Fibroblast of gingiva (primary cell): ENCODE data around the gene AKAP9.
"Not testable (repeated sequence)": the region's sequence is repeated elsewhere in the genome, so short reads cannot be mapped to it uniquely, and the experiment has no call there.

ENCODE experiments used
- DNase-seq: peaks from one replicate; pipeline ENCODE4 v3.0.0-alpha.2; 2011; ENCODE audit warnings: low read depth

Gene AKAP9

GRCh38 chr7:91940572-91941341 is at the start of gene AKAP9:
TSS of gene AKAP9 (plus strand) at chr7:91940862. CDS start at chr7:91941100, 238 bp downstream.
- DNase-seq, result peak; percentile 74

- DNase-seq, result no peak
Observed at GRCh38 chr7:91892099-91892705, 48.5 kb upstream of the AKAP9 start.

DNA sequence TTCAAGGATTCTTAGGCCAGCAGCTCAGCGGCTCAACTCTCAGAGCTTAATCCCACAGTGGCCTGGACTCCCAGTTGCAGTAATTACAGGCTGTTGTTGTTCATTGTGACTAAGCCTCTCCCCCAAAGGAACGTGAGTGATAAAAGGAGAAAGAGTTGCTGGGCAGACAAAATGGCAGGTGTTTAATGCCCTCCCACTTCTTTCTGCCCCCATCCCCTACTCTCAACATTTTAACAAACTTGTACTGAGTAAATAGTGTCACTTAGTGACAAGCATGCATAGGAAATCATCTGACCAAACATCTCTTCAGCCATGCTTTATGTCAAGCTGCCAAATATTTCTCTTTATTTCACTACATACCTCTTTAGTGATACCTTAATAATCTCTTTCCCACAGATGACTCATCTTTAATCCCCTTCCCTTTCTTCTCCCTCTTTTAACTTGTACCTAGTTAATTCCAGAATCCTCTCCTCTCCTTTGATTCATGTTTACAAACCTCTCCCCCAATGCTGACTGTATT is 47.8 kb upstream of the AKAP9 start:
- DNase-seq, result no peak

DNA sequence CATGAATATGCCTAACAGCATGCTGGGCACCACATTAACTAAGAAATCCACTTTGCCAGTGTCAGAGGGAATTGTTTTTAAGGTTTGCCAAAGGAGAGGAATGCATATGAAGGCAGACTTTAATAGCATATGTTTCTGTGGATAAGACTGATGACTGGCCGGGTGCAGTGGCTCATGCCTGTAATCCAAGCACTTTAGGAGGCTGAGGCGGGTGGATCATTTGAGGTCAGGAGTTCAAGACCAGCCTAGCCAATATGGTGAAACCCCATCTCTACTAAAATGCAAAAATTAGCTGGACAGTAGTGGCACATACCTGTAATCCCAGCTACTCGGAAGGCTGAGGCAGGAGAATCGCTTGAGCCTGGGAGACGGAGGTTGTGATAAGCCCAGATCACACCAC is 47.0 kb upstream of the AKAP9 start:
- not testable (repeated sequence) for DNase-seq

- no peak for DNase-seq
Observed at GRCh38 chr7:91894781-91895480, 45.7 kb upstream of the AKAP9 start.

- no peak for DNase-seq
Observed at GRCh38 chr7:91898240-91898992, 42.2 kb upstream of the AKAP9 start.

DNA sequence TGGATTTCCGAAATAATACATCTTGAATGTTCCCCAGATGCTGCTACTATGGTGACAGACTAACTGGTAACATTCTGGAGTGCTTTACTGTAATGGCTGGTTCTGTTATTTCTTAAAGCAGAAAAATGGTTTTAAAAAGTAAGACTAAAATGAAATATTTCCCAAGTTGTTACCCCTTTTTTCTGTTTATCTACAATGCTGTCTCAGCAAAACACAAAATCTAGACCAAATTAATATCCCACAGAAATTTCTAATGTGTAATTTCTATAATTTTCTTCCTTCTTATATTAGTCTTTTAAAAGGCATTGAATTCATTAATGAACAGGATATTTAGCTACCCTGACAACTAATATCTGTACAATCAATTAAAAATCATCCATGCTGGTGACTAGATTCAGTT is 41.1 kb upstream of the AKAP9 start:
- DNase-seq, result no peak

GRCh38 chr7:91910171-91910570 is 30.5 kb upstream of the AKAP9 start:
- DNase-seq, result no peak

DNA sequence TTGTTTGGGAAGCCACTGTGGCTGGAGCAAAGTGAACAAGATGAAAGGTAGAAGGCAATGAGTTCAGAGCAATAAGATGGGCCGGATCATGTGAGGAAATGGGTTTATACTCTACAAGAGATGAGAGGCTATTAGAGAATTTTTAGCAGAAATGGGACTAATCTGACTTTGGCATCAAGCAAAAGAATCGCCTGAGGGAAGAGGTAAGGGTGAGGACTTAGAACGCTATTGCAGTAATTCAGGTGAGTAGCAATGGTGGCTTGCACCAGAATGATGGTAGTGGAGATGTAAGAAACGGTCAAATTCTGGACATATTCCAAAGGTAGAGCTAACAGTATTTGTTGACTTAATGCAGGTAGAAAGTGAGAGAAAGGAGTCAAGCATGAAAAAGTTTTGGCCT is 29.5 kb upstream of the AKAP9 start:
- no peak for DNase-seq

GRCh38 chr7:91912494-91912893 is 28.2 kb upstream of the AKAP9 start:
- DNase-seq, result no peak

- peak; percentile 26 for DNase-seq
Observed at GRCh38 chr7:91913612-91914011, 27.1 kb upstream of the AKAP9 start.

DNA sequence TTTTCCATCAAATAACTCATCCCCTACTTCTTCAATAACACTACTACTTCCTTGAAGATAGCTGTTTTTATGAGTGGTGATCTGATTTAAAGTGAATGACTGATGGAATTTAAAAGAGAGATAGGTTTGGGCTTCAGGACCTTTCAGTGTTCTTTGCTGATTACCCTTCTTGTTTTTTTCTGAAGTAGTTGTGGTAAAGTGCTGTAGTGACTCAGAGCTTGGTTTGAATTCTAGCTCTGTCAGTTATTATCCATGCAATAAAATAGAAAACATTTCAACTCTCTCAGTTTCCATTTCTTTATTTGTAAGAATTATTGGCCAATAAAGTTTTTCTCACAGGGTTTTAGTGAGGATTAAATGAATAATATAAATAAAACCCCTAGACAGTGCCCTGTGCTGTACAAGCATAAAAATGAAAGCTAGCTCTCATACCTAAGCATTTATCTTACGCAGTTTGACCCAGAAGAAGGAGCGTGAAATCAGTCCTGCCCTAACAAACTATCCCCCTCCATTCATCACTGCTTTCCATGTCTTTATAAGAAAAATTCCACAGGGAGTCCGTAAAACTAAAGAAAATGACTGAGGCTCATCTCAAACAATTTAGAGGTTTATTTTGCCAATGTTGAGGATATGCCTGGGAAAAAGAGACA is 25.1 kb upstream of the AKAP9 start:
- DNase-seq, result no peak

DNA sequence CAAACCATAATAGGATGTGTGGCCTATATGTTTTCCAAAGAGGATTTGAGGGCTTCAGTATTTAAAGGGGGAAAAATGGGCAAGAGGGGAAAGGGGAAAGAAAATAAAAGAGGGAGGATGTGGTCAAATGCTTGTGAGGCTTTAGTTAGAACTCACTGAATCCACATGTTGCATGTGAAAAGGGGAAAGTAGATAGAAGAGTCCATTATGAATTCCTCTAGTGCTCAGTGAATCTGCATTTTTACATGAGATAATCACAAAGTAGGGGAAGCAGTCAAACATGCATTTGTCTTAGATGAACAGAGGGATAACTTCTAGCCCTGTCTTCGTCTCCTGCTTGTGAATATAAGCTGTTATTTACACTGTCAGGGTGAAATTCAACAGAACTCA is 24.6 kb upstream of the AKAP9 start:
- no peak for DNase-seq

DNA sequence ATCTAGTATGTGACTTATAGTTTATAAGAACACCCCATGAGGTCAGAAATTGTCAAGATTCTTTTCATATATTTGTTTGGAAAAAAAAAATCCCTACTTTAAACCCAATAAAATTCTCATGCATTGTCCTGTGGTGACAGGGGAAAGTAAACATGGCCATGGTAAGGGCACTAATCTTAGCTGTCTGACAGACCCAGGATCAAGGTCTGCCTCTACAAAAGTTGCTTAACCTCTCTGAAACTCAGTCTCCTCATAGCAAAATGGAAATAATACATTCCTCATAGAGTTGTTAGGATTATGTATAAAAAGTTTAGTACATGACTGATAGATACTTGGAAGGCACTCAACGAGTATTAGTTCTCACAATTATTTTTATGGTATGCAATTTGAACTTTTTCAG is 22.3 kb upstream of the AKAP9 start:
- DNase-seq, result no peak

- DNase-seq, result no peak
Observed at GRCh38 chr7:91922857-91923256, 17.8 kb upstream of the AKAP9 start.

GRCh38 chr7:91927912-91928311 is 12.8 kb upstream of the AKAP9 start:
- no peak for DNase-seq

GRCh38 chr7:91929463-91929862 is 11.2 kb upstream of the AKAP9 start:
- no peak for DNase-seq

- DNase-seq, result peak; percentile 18
Observed at GRCh38 chr7:91940171-91940570, 491 bp upstream of the AKAP9 start.

GRCh38 chr7:91941450-91941849 is 788 bp downstream of the AKAP9 start:
- DNase-seq, result peak; percentile 13

DNA sequence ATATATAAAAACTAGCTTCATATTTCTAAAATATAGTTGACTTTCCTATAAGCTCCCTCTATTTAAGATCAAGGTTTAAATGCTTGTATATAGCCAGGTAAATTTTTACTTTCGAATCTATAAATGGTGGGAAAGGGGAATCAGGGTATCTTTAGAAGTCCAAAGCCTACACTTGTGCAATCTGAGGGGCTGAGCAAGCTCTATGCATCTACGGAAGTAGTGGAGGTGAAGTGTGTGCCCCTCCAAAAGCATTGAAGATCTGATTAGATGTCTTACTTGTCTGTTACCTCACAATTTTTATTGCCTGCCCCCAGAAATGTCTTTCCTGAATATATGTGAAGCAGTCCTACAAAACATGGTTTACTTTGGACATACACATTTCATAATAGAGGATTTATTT is 1.6 kb downstream of the AKAP9 start:
- DNase-seq, result no peak

- DNase-seq, result not testable (repeated sequence)
Observed at GRCh38 chr7:91944970-91945369, 4.3 kb downstream of the AKAP9 start.

GRCh38 chr7:91945476-91945875 is 4.8 kb downstream of the AKAP9 start:
- peak; percentile 91 for DNase-seq
